ENCODE results near the gene EXD3. TPM values are rescaled to one million over a fixed set of nuclear protein-coding genes. Genes with fewer than 3 reads are reported as not detected.
A peak's percentile ranks its signal among the peaks of the same experiment; 100 is the strongest.

Gene EXD3
- total and polyA plus RNA-seq, 2 of the 13 experiments (the other 11 are each of a cell fraction or from before 2014, with no cell fraction given), result 2.7 to 4.8 TPM

GRCh38 chr9:137303151-137303892, 119.6 kb downstream of the EXD3 start:
- Histone ChIP-seq H3K36me3 (replicated peaks in 1 of 2; ENCODE audit: control insufficient read depth in 1 of 2, insufficient read depth in 2 of 2, low read length in 2 of 2) (no peaks in the 10 kb centered on the region), H4K20me1 (ENCODE audit: insufficient read depth, low read length) (no peaks in the 10 kb centered on the region), H3K79me2 (ENCODE audit: insufficient read depth, low read length) (no peaks in the 10 kb centered on the region), H2AFZ (ENCODE audit: low read length) (no peak overlapping the region), H3K9ac (ENCODE audit: insufficient read depth, low read depth, low read length) (no peak overlapping the region), H3K27ac (ENCODE audit: extremely low read length, insufficient read depth, low read length) (no peak overlapping the region), H3K4me1 (ENCODE audit: insufficient read depth, low read length) (peaks cover 71% of the 10 kb centered on the region), H3K4me3 (replicated peaks in 1 of 3; ENCODE audit: insufficient read depth in 1 of 3, low read depth in 2 of 3, low read length in 3 of 3) (peak overlapping the region in 1 of 3 experiments; percentile 27; a peak in 1 of 6 replicates), H3K27me3 (ENCODE audit: control insufficient read depth in 1 of 2, insufficient read depth in 2 of 2, low read length in 2 of 2) (peaks cover 14 to 79% of the 10 kb centered on the region in 2 experiments), H3K4me2 (ENCODE audit: low read depth, low read length) (no peak overlapping the region; the same call in 1 of the 2 replicates), H3K9me3 (ENCODE audit: low read length) (no peaks in the 10 kb centered on the region)
- intact Hi-C loops (cut with micrococcal nuclease; ENCODE audit: unreplicated experiment) (loop anchor here (10.0 kb wide), 1 partner anchor 101 kb away; no protein-coding TSS in a partner anchor), in situ Hi-C loops (cut with HindIII; ENCODE audit: extremely low pct_ligation_motif_present, low pct_unique_long_range_greater_than_20kb) (no loop called here)
- BruUV-seq (replicated peaks), result no TSS peak
- DNase-seq (ENCODE audit: low spot score), result no peak
- TF ChIP-seq ZNF790 (CRISPR knock-in tag; IDR thresholded peaks at IDR 0.05; ENCODE audit: borderline replicate concordance), result no peak
- TF ChIP-seq MIXL1 (CRISPR knock-in tag; IDR thresholded peaks at IDR 0.05), result no peak
- TF ChIP-seq ZNF704 (CRISPR knock-in tag; IDR thresholded peaks at IDR 0.05; ENCODE audit: borderline replicate concordance), result no peak
- no peak for TF ChIP-seq LBX2 (CRISPR knock-in tag; IDR thresholded peaks at IDR 0.05; ENCODE audit: borderline replicate concordance)
- no peak for TF ChIP-seq HNRNPL (IDR thresholded peaks at IDR 0.05; ENCODE audit: low read depth, low read length)
- no peak for TF ChIP-seq THAP7 (CRISPR knock-in tag; IDR thresholded peaks at IDR 0.05)
- TF ChIP-seq ZFP1 (CRISPR knock-in tag; IDR thresholded peaks at IDR 0.05), result no peak
- TF ChIP-seq ZBTB44 (CRISPR knock-in tag; IDR thresholded peaks at IDR 0.05), result no peak
- no peak for TF ChIP-seq AGO2 (optimal IDR thresholded peaks at IDR 0.05; ENCODE audit: low read depth, low read length)
- no peak for TF ChIP-seq ZNF737 (CRISPR knock-in tag; IDR thresholded peaks at IDR 0.05; ENCODE audit: borderline replicate concordance)
- no peak for TF ChIP-seq ZNF24 (IDR thresholded peaks at IDR 0.05)
- no peak for TF ChIP-seq ZNF850 (CRISPR knock-in tag; conservative IDR thresholded peaks at IDR 0.05)
- WGBS (ENCODE audit: low lambda C conversion rate), result 70% methylated on average over 11 of the region's 23 CpGs
- no peak for ATAC-seq
- CTCF ChIA-PET (ENCODE audit: low intra/inter-chr PET ratio, low total read pairs), result no interaction called here
- FAIRE-seq, result no peak
- POLR2A ChIA-PET, result interaction anchor here (1.2 kb wide), 1 partner anchor 27 kb away, joined by 3 read pairs; no protein-coding TSS in a partner anchor
